Lower leg skin (tissue), 4 donors: Measurements from ENCODE around the gene C10orf67. TPM values are rescaled to one million over a fixed set of nuclear protein-coding genes. Genes with fewer than 3 reads are reported as not detected.

Source experiments
- DNase-seq, 2 donors: peaks; one replicate each; pipeline ENCODE4 v3.0.0-alpha.2; 2019; ENCODE audit warnings: low spot score in 2 of 2
- H3K4me3 ChIP-seq: fragments of 200-600 bp; sonication (generic); 2 replicates; pipeline ENCODE4 v1.5.1; 2017; ENCODE audit warnings: mild to moderate bottlenecking, low read depth; ENCODE audit not compliant: poor library complexity, severe bottlenecking
- CTCF ChIP-seq, 3 donors: fragments of 450-650 bp; IDR thresholded peaks; one replicate each; pipeline ENCODE4 v1.5.1; 2016; ENCODE audit warnings: antibody characterized with exemption in 3 of 3, mild to moderate bottlenecking in 3 of 3, moderate library complexity in 2 of 3
- POLR2A ChIP-seq, 2 donors: fragments of 450-650 bp; IDR thresholded peaks; one replicate each; pipeline ENCODE4 v1.6.1; 2016 to 2017; ENCODE audit warnings: antibody characterized with exemption in 2 of 2, mild to moderate bottlenecking in 1 of 2, moderate library complexity in 1 of 2
- WGBS, 2 donors: methylation state at CpG; one replicate each; pipeline ENCODE4 v1.1.5; 2018; 5-methylcytosine and 5-hydroxymethylcytosine counted together
- intact Hi-C: fragments of 100-400 bp; cut with DNase I; formaldehyde crosslinking; loops from one replicate; pipeline ENCODE4 v1.15.0; 2023; ENCODE audit warnings: low total_unique reads
- total RNA-seq, 4 donors: library from RNA; depleted of rRNA; stranded (reverse); fragments of >200 nt; gene quantifications; one replicate each; pipeline ENCODE4 v1.1.0, GENCODE V29; 2016

Gene C10orf67
- total RNA-seq, 4 donors from 2014 or later: 0.30 to 1.3 (median 0.65) TPM

GRCh38 chr10:23337616-23338015 lies 7.0 kb downstream of the C10orf67 start:
- TF ChIP-seq POLR2A (IDR thresholded peaks at IDR 0.05) (no peak), CTCF (IDR thresholded peaks at IDR 0.05) (no peak)
- no peak overlapping the region for H3K4me3 ChIP-seq
- intact Hi-C loops: no loop called here
- DNase-seq: no peak
- WGBS, 2 donors: 80 to 92% methylated on average over 1 of the region's 1 CpG

- 71 to 78% methylated on average over 8 of the region's 8 CpGs for WGBS, 2 donors
- TF ChIP-seq POLR2A (IDR thresholded peaks at IDR 0.05) (no peak), CTCF (IDR thresholded peaks at IDR 0.05) (no peak)
- intact Hi-C loops: no loop called here
- H3K4me3 ChIP-seq: no peak overlapping the region
- no peak for DNase-seq
Observed at GRCh38 chr10:23331567-23332301, 12.9 kb downstream of the C10orf67 start.

DNA sequence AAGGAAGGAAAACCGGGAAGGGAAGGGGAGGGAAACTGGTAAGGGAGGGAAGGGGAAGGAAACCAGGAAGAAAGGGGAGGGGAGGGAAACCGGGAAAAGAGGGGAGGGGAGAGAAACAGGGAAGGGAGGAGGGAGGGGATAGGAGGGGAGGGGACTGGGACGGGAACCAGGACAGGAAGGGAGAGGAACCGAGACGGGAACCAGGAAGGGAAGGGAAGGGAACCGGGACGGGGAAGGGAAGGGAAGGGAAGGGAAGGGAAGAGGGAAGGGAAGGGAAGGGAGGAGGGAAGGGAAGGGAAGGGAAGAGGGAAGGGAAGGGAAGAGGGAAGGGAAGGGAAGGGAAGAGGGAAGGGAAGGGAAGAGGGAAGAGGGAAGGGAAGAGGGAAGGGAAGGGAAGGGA lies 13.6 kb downstream of the C10orf67 start:
- intact Hi-C loops: no loop called here
- WGBS, 2 donors: 85 to 86% methylated on average over 7 of the region's 7 CpGs
- no peak for DNase-seq
- no peak for TF ChIP-seq POLR2A (IDR thresholded peaks at IDR 0.05)
- no peak for TF ChIP-seq CTCF (IDR thresholded peaks at IDR 0.05)
- H3K4me3 ChIP-seq: no peak overlapping the region

GRCh38 chr10:23326544-23327307 lies 17.9 kb downstream of the C10orf67 start:
- H3K4me3 ChIP-seq: no peak overlapping the region
- 84 to 87% methylated on average over 5 of the region's 5 CpGs for WGBS, 2 donors
- intact Hi-C loops: no loop called here
- DNase-seq: no peak
- no peak for TF ChIP-seq POLR2A (IDR thresholded peaks at IDR 0.05)
- TF ChIP-seq CTCF (IDR thresholded peaks at IDR 0.05): no peak

DNA sequence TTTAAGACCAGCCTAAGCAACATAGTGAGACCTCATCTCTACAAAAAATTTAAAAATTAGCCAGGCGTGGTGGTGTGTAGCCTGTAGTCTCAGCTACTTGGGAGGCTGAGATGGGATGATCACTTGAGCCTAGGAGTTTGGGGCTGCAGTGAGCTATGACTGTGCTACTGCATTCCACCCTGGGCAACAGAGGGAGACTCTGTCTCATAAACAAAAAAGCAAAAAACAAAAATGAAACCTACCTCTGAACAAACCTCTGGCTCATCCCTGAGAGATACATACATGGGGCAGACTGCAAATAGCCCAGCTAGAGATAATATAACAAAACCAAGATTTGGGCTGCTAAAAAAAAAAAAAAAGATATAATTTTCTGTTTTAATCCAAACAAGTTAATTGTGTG lies 19.5 kb downstream of the C10orf67 start:
- intact Hi-C loops: no loop called here
- WGBS, 2 donors: 93 to 95% methylated on average over 1 of the region's 1 CpG

More for the DNA sequence above, 19.5 kb downstream of the C10orf67 start:
- no peak for TF ChIP-seq POLR2A (IDR thresholded peaks at IDR 0.05)
- TF ChIP-seq CTCF (IDR thresholded peaks at IDR 0.05): no peak
- no peak for DNase-seq
- no peak overlapping the region for H3K4me3 ChIP-seq
